Measurements from ENCODE around the gene NAT8L.

Gene NAT8L

GRCh38 chr4:2102045-2102883, 43.1 kb downstream of the NAT8L start:
- no peak for ATAC-seq (ENCODE audit: low read depth)
- H3K9me3 ChIP-seq (ENCODE audit: severe bottlenecking) = peaks cover 11% of the 10 kb centered on the region
- no peak for DNase-seq (ENCODE audit: low spot score)
- no peaks in the 10 kb centered on the region for H3K4me1 ChIP-seq (ENCODE audit: insufficient read depth, poor library complexity, severe bottlenecking)
- no peak overlapping the region for H3K27ac ChIP-seq (ENCODE audit: poor library complexity, severe bottlenecking)
- no peak overlapping the region for H3K4me3 ChIP-seq (ENCODE audit: severe bottlenecking)
- H3K36me3 ChIP-seq (ENCODE audit: low read depth) = no peaks in the 10 kb centered on the region
- TF ChIP-seq CTCF (IDR thresholded peaks at IDR 0.05; ENCODE audit: poor library complexity, severe bottlenecking) = no peak
- no peaks in the 10 kb centered on the region for H3K27me3 ChIP-seq (ENCODE audit: insufficient read depth, poor library complexity, severe bottlenecking)

DNA sequence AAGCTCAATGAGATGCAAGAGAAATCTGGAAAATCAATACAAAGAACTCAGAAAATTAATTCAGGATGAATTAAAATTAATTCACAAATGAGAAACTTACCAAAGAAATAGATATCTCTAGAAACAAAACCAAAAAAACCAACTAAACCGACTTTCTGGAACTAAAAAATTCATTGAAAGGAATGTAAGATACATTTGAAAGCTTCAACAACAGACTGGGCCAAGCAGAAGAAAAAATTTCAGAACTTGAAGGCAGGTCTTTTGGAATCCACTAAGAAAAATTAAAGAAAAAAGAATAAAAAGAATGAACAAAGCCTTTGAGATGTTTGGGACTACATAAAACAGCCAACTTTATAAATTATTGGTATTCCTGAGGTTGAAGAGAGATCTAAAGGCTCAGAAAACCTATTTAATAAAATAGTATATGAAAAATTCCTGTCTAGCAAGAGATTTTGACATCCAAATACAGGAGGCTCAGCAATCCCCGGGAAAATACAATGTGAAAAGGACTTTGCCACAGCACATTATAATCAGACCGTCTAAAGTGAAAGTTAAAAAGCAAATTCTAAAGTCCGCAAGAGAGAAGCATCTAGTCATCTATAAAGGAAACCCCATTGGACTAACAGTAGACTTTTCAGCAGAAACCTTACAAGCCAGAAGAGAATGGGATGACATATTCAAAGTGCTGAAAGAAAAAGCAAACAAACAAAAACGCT, 44.2 kb downstream of the NAT8L start:
- TF ChIP-seq CTCF (IDR thresholded peaks at IDR 0.05; ENCODE audit: poor library complexity, severe bottlenecking) = no peak
- H3K27me3 ChIP-seq (ENCODE audit: insufficient read depth, poor library complexity, severe bottlenecking) = no peaks in the 10 kb centered on the region
- no peaks in the 10 kb centered on the region for H3K4me1 ChIP-seq (ENCODE audit: insufficient read depth, poor library complexity, severe bottlenecking)
- no peak overlapping the region for H3K4me3 ChIP-seq (ENCODE audit: severe bottlenecking)
- peaks cover 11% of the 10 kb centered on the region for H3K9me3 ChIP-seq (ENCODE audit: severe bottlenecking)
- ATAC-seq (ENCODE audit: low read depth) (no peak), DNase-seq (ENCODE audit: low spot score) (no peak)
- H3K36me3 ChIP-seq (ENCODE audit: low read depth) = no peaks in the 10 kb centered on the region
- no peak overlapping the region for H3K27ac ChIP-seq (ENCODE audit: poor library complexity, severe bottlenecking)

- H3K9me3 ChIP-seq (ENCODE audit: severe bottlenecking) = peaks cover 11% of the 10 kb centered on the region
- no peak overlapping the region for H3K27ac ChIP-seq (ENCODE audit: poor library complexity, severe bottlenecking)
- TF ChIP-seq CTCF (IDR thresholded peaks at IDR 0.05; ENCODE audit: poor library complexity, severe bottlenecking) = no peak
- no peaks in the 10 kb centered on the region for H3K27me3 ChIP-seq (ENCODE audit: insufficient read depth, poor library complexity, severe bottlenecking)
- H3K4me1 ChIP-seq (ENCODE audit: insufficient read depth, poor library complexity, severe bottlenecking) = no peaks in the 10 kb centered on the region
- DNase-seq (ENCODE audit: low spot score) = no peak
- H3K4me3 ChIP-seq (ENCODE audit: severe bottlenecking) = no peak overlapping the region
- no peak for ATAC-seq (ENCODE audit: low read depth)
- no peaks in the 10 kb centered on the region for H3K36me3 ChIP-seq (ENCODE audit: low read depth)
Measured at GRCh38 chr4:2103843-2104547, 44.9 kb downstream of the NAT8L start.

GRCh38 chr4:2104556-2105345, 45.6 kb downstream of the NAT8L start:
- peaks cover 7% of the 10 kb centered on the region for H3K27me3 ChIP-seq (ENCODE audit: insufficient read depth, poor library complexity, severe bottlenecking)
- H3K36me3 ChIP-seq (ENCODE audit: low read depth) = no peaks in the 10 kb centered on the region
- H3K27ac ChIP-seq (ENCODE audit: poor library complexity, severe bottlenecking) = no peak overlapping the region
- no peak for ATAC-seq (ENCODE audit: low read depth)
- H3K9me3 ChIP-seq (ENCODE audit: severe bottlenecking) = peaks cover 11% of the 10 kb centered on the region
- no peak for DNase-seq (ENCODE audit: low spot score)
- TF ChIP-seq CTCF (IDR thresholded peaks at IDR 0.05; ENCODE audit: poor library complexity, severe bottlenecking) = no peak
- H3K4me1 ChIP-seq (ENCODE audit: insufficient read depth, poor library complexity, severe bottlenecking) = no peaks in the 10 kb centered on the region
- H3K4me3 ChIP-seq (ENCODE audit: severe bottlenecking) = no peak overlapping the region
